Karpas-422 (cell line): ENCODE measurements around the gene EWSR1. TPM values are rescaled to one million over a fixed set of nuclear protein-coding genes. Genes with fewer than 3 reads are reported as not detected.

Experiments
- DNase-seq: peaks from one replicate; pipeline ENCODE4 v3.0.0-alpha.2; 2015
- H2AFZ ChIP-seq: fragments of 200-600 bp; sonication (generic); 2 replicates; pipeline ENCODE4 v1.6.1; 2014; ENCODE audit warnings: antibody characterized with exemption, low read length, mixed read lengths
- H3K27ac ChIP-seq: fragments of 200-600 bp; sonication (generic); 2 replicates; pipeline ENCODE4 v1.5.1; 2014; ENCODE audit warnings: mild to moderate bottlenecking, low read length, moderate library complexity
- H3K27me3 ChIP-seq: fragments of 200-600 bp; sonication (generic); 2 replicates; pipeline ENCODE4 v1.6.1; 2014; ENCODE audit warnings: low read length, mixed read lengths
- H3K36me3 ChIP-seq: fragments of 200-600 bp; sonication (generic); 2 replicates; pipeline ENCODE4 v1.6.1; 2014; ENCODE audit warnings: low read length, mixed read lengths; ENCODE audit not compliant: insufficient read depth
- H3K4me1 ChIP-seq: fragments of 200-600 bp; sonication (generic); 2 replicates; pipeline ENCODE4 v1.6.1; 2014; ENCODE audit warnings: mild to moderate bottlenecking, low read length, mixed read lengths
- H3K4me2 ChIP-seq: fragments of 200-600 bp; sonication (generic); 2 replicates; pipeline ENCODE4 v1.6.1; 2014; ENCODE audit warnings: low read length, low read depth, mild to moderate bottlenecking; ENCODE audit not compliant: poor library complexity, severe bottlenecking
- H3K4me3 ChIP-seq: fragments of 200-600 bp; sonication (generic); 2 replicates; pipeline ENCODE4 v1.5.1; 2014; ENCODE audit warnings: mild to moderate bottlenecking, antibody characterized with exemption, low read length, mixed read lengths
- H3K79me2 ChIP-seq: fragments of 200-600 bp; sonication (generic); 2 replicates; pipeline ENCODE4 v1.6.1; 2014; ENCODE audit warnings: mild to moderate bottlenecking, low read length, mixed read lengths
- H3K9ac ChIP-seq: fragments of 200-600 bp; sonication (generic); 2 replicates; pipeline ENCODE4 v1.6.0; 2014; ENCODE audit warnings: low read length
- H3K9me2 ChIP-seq: fragments of 200-600 bp; sonication (generic), shearing (Covaris generic); replicated peaks from 2 replicates; pipeline ENCODE4 v1.6.0; 2014; ENCODE audit warnings: mild to moderate bottlenecking, low read length, moderate library complexity; ENCODE audit not compliant: insufficient read depth
- H3K9me3 ChIP-seq: fragments of 300-700, 200-600 bp; sonication (generic); 2 replicates; pipeline ENCODE4 v1.6.1; 2014; ENCODE audit warnings: low read length, mixed read lengths
- H4K20me1 ChIP-seq: fragments of 200-600 bp; sonication (generic); 2 replicates; pipeline ENCODE4 v1.6.1; 2014; ENCODE audit warnings: mild to moderate bottlenecking, antibody characterized with exemption, low read length, low read depth; ENCODE audit not compliant: insufficient read depth
- total RNA-seq: library from RNA; depleted of rRNA; stranded (reverse); fragments of >200 nt; shearing (Covaris generic); gene quantifications from 2 replicates; pipeline ENCODE4 v1.2.3, GENCODE V29; 2014; ENCODE audit warnings: low replicate concordance

EWSR1 gene
- total RNA-seq, 1 experiment from 2014 or later, result 309 TPM

- Histone ChIP-seq H3K27ac (no peak overlapping the region), H3K79me2 (no peaks in the 10 kb centered on the region), H3K27me3 (no peaks in the 10 kb centered on the region), H3K4me3 (no peak overlapping the region), H4K20me1 (no peaks in the 10 kb centered on the region), H2AFZ (no peak overlapping the region), H3K9ac (no peak overlapping the region), H3K4me2 (no peak overlapping the region), H3K4me1 (no peaks in the 10 kb centered on the region), H3K9me3 (no peaks in the 10 kb centered on the region), H3K36me3 (no peaks in the 10 kb centered on the region), H3K9me2 (no peaks in the 10 kb centered on the region)
- no peak for DNase-seq
Measured at GRCh38 chr22:29336751-29337490, 68.9 kb downstream of the EWSR1 start.

GRCh38 chr22:29337631-29338284 is 69.7 kb downstream of the EWSR1 start:
- Histone ChIP-seq H3K9me3 (no peaks in the 10 kb centered on the region), H3K36me3 (no peaks in the 10 kb centered on the region), H4K20me1 (no peaks in the 10 kb centered on the region), H3K4me1 (no peaks in the 10 kb centered on the region), H3K4me3 (no peak overlapping the region), H3K4me2 (no peak overlapping the region), H3K27me3 (no peaks in the 10 kb centered on the region), H3K9ac (no peak overlapping the region), H3K79me2 (no peaks in the 10 kb centered on the region), H3K9me2 (no peaks in the 10 kb centered on the region), H2AFZ (no peak overlapping the region), H3K27ac (no peak overlapping the region)
- DNase-seq, result no peak

- Histone ChIP-seq H3K9me2 (no peaks in the 10 kb centered on the region), H3K9ac (no peak overlapping the region), H3K36me3 (no peaks in the 10 kb centered on the region), H4K20me1 (no peaks in the 10 kb centered on the region), H3K4me3 (no peak overlapping the region), H3K79me2 (no peaks in the 10 kb centered on the region), H3K4me2 (no peak overlapping the region), H3K27ac (no peak overlapping the region), H3K9me3 (no peaks in the 10 kb centered on the region), H3K4me1 (no peaks in the 10 kb centered on the region), H2AFZ (no peak overlapping the region), H3K27me3 (no peaks in the 10 kb centered on the region)
- DNase-seq, result no peak
Measured at GRCh38 chr22:29338398-29338797, 70.3 kb downstream of the EWSR1 start.

- no peaks in the 10 kb centered on the region for H3K79me2 ChIP-seq
- no peaks in the 10 kb centered on the region for H4K20me1 ChIP-seq
- no peak overlapping the region for H3K9ac ChIP-seq
- H3K27me3 ChIP-seq, result no peaks in the 10 kb centered on the region
- no peak overlapping the region for H2AFZ ChIP-seq
- no peak for DNase-seq
- no peaks in the 10 kb centered on the region for H3K9me2 ChIP-seq
- H3K4me2 ChIP-seq, result no peak overlapping the region
- no peak overlapping the region for H3K4me3 ChIP-seq
- 0 out of 2 replicates have a peak, but pooled peaks cover 2% of the 10 kb centered on the region for H3K36me3 ChIP-seq
- H3K9me3 ChIP-seq, result no peaks in the 10 kb centered on the region
- H3K4me1 ChIP-seq, result no peaks in the 10 kb centered on the region
- no peak overlapping the region for H3K27ac ChIP-seq
Measured at GRCh38 chr22:29339381-29340235, 71.5 kb downstream of the EWSR1 start.

- DNase-seq, result no peak
- H4K20me1 ChIP-seq, result no peaks in the 10 kb centered on the region
- no peaks in the 10 kb centered on the region for H3K9me2 ChIP-seq
- H3K27me3 ChIP-seq, result no peaks in the 10 kb centered on the region
- no peaks in the 10 kb centered on the region for H3K4me1 ChIP-seq
- no peak overlapping the region for H2AFZ ChIP-seq
- H3K27ac ChIP-seq, result no peak overlapping the region
- no peak overlapping the region for H3K4me2 ChIP-seq
- H3K36me3 ChIP-seq, result 0 out of 2 replicates have a peak, but pooled peaks cover 2% of the 10 kb centered on the region
- H3K9me3 ChIP-seq, result no peaks in the 10 kb centered on the region
- no peak overlapping the region for H3K9ac ChIP-seq
- no peak overlapping the region for H3K4me3 ChIP-seq
- H3K79me2 ChIP-seq, result no peaks in the 10 kb centered on the region
Measured at GRCh38 chr22:29340566-29340965, 72.5 kb downstream of the EWSR1 start.

GRCh38 chr22:29341056-29341848 is 73.2 kb downstream of the EWSR1 start:
- Histone ChIP-seq H3K9ac (no peak overlapping the region), H3K4me2 (no peak overlapping the region), H4K20me1 (no peaks in the 10 kb centered on the region), H3K4me1 (no peaks in the 10 kb centered on the region), H3K27me3 (no peaks in the 10 kb centered on the region), H3K4me3 (no peak overlapping the region), H3K36me3 (0 out of 2 replicates have a peak, but pooled peaks cover 2% of the 10 kb centered on the region), H3K27ac (no peak overlapping the region), H3K9me3 (no peaks in the 10 kb centered on the region), H3K79me2 (no peaks in the 10 kb centered on the region), H3K9me2 (no peaks in the 10 kb centered on the region), H2AFZ (no peak overlapping the region)
- DNase-seq, result no peak

GRCh38 chr22:29341849-29342127 is 73.7 kb downstream of the EWSR1 start:
- no peak for DNase-seq
- 0 out of 2 replicates have a peak, but pooled peaks cover 2% of the 10 kb centered on the region for H3K36me3 ChIP-seq
- H3K4me2 ChIP-seq, result no peak overlapping the region

More at GRCh38 chr22:29341849-29342127, 73.7 kb downstream of the EWSR1 start:
- no peaks in the 10 kb centered on the region for H4K20me1 ChIP-seq
- H2AFZ ChIP-seq, result no peak overlapping the region
- H3K4me1 ChIP-seq, result no peaks in the 10 kb centered on the region
- no peak overlapping the region for H3K27ac ChIP-seq
- no peaks in the 10 kb centered on the region for H3K9me3 ChIP-seq
- no peaks in the 10 kb centered on the region for H3K79me2 ChIP-seq
- no peak overlapping the region for H3K4me3 ChIP-seq
- H3K9ac ChIP-seq, result no peak overlapping the region
- H3K9me2 ChIP-seq, result no peaks in the 10 kb centered on the region
- H3K27me3 ChIP-seq, result no peaks in the 10 kb centered on the region
